Activated CD8-positive, alpha-beta T cell treated with anti-CD3 and anti-CD28 coated beads for 36 hours (primary cell): ENCODE results near the gene HSD17B13. TPM values are rescaled to one million over a fixed set of nuclear protein-coding genes. Genes with fewer than 3 reads are reported as not detected.

Experiments used
- ATAC-seq: fragments of 200-7000 bp; cut with Tn5 transposase; one replicate; pipeline ENCODE4 v1.10.0; 2021; ENCODE audit warnings: mild to moderate bottlenecking, moderate library complexity
- CTCF ChIA-PET: fragments of 350-600 bp; sonication (Branson Sonifier 250); formaldehyde crosslinking; loops from one replicate; lab custom pipeline; 2021; ENCODE audit warnings: antibody characterized with exemption; lab: Charles Lee
- POLR2A ChIA-PET: fragments of 350-600 bp; sonication (Branson Sonifier 250); formaldehyde crosslinking; loops from one replicate; lab custom pipeline; 2021; ENCODE audit warnings: antibody characterized with exemption; lab: Charles Lee
- DNase-seq: peaks from one replicate; pipeline ENCODE4 v3.0.0-alpha.2; 2020
- H3K27ac Mint-ChIP-seq: one replicate; pipeline ENCODE4 v1.8.0; 2021; ENCODE audit warnings: mild to moderate bottlenecking, mixed read lengths
- H3K27me3 Mint-ChIP-seq: one replicate; pipeline ENCODE4 v1.8.0; 2021; ENCODE audit warnings: mixed read lengths
- H3K36me3 Mint-ChIP-seq: one replicate; pipeline ENCODE4 v1.8.0; 2021; ENCODE audit warnings: low read depth, mixed read lengths
- H3K4me1 Mint-ChIP-seq: one replicate; pipeline ENCODE4 v1.8.0; 2021; ENCODE audit warnings: low read depth, mixed read lengths
- H3K4me3 Mint-ChIP-seq: one replicate; pipeline ENCODE4 v1.8.0; 2021; ENCODE audit warnings: mild to moderate bottlenecking, moderate library complexity, mixed read lengths
- H3K9me3 Mint-ChIP-seq: one replicate; pipeline ENCODE4 v1.8.0; 2021; ENCODE audit warnings: mixed read lengths
- CTCF ChIP-seq: fragments of 200-600 bp; IDR thresholded peaks from one replicate; pipeline ENCODE4 v1.8.0; 2022; ENCODE audit warnings: antibody characterized with exemption, mild to moderate bottlenecking
- intact Hi-C: fragments of 100-400 bp; cut with micrococcal nuclease; formaldehyde crosslinking; loops from one replicate; pipeline ENCODE4 v1.10.0; 2022
- total RNA-seq, 2 experiments: library from RNA; stranded (reverse); gene quantifications; one replicate each; pipeline ENCODE4 v1.2.3, GENCODE V29; 2021

HSD17B13 gene
- total RNA-seq, 2 experiments from 2014 or later: 0.16 TPM; not detected in 1

GRCh38 chr4:87283151-87283550, 39.5 kb downstream of the HSD17B13 start:
- intact Hi-C loops: no loop called here
- ATAC-seq: no peak
- peaks cover 4% of the 10 kb centered on the region for H3K27me3 Mint-ChIP-seq
- peaks cover 20% of the 10 kb centered on the region for H3K9me3 Mint-ChIP-seq
- DNase-seq: no peak
- no peaks in the 10 kb centered on the region for H3K4me1 Mint-ChIP-seq
- H3K4me3 Mint-ChIP-seq: no peak overlapping the region
- CTCF ChIA-PET: no interaction called here
- H3K27ac Mint-ChIP-seq: no peak overlapping the region
- POLR2A ChIA-PET: no interaction called here
- peaks cover 5% of the 10 kb centered on the region for H3K36me3 Mint-ChIP-seq
- TF ChIP-seq CTCF: no peak

GRCh38 chr4:87281603-87282002, 41.1 kb downstream of the HSD17B13 start:
- peaks cover 4% of the 10 kb centered on the region for H3K27me3 Mint-ChIP-seq
- H3K36me3 Mint-ChIP-seq: no peaks in the 10 kb centered on the region
- no peak for TF ChIP-seq CTCF
- CTCF ChIA-PET: no interaction called here
- no peak overlapping the region for H3K27ac Mint-ChIP-seq
- ATAC-seq (no peak), DNase-seq (no peak)
- peaks cover 11% of the 10 kb centered on the region for H3K9me3 Mint-ChIP-seq
- H3K4me1 Mint-ChIP-seq: no peaks in the 10 kb centered on the region
- POLR2A ChIA-PET: no interaction called here
- intact Hi-C loops: no loop called here
- H3K4me3 Mint-ChIP-seq: no peak overlapping the region

- ChIA-PET CTCF (no interaction called here), POLR2A (no interaction called here)
- no peak for TF ChIP-seq CTCF
- Mint-ChIP-seq H3K9me3 (peaks cover 4% of the 10 kb centered on the region), H3K36me3 (no peaks in the 10 kb centered on the region), H3K27ac (no peak overlapping the region), H3K4me1 (no peaks in the 10 kb centered on the region), H3K4me3 (no peak overlapping the region), H3K27me3 (peaks cover 4% of the 10 kb centered on the region)
- DNase-seq: no peak
- intact Hi-C loops: no loop called here
- no peak for ATAC-seq
Measured at GRCh38 chr4:87278335-87278794, 44.3 kb downstream of the HSD17B13 start.

- H3K36me3 Mint-ChIP-seq: no peaks in the 10 kb centered on the region
- no peak overlapping the region for H3K27ac Mint-ChIP-seq
- ChIA-PET CTCF (no interaction called here), POLR2A (no interaction called here)
- TF ChIP-seq CTCF: no peak
- no peak overlapping the region for H3K4me3 Mint-ChIP-seq
- intact Hi-C loops: no loop called here
- DNase-seq (no peak), ATAC-seq (no peak)
- H3K27me3 Mint-ChIP-seq: peaks cover 4% of the 10 kb centered on the region
- no peaks in the 10 kb centered on the region for H3K4me1 Mint-ChIP-seq
- no peaks in the 10 kb centered on the region for H3K9me3 Mint-ChIP-seq
Measured at GRCh38 chr4:87275311-87275710, 47.4 kb downstream of the HSD17B13 start.

- DNase-seq (no peak), ATAC-seq (no peak)
- H3K4me1 Mint-ChIP-seq: no peaks in the 10 kb centered on the region
- H3K27me3 Mint-ChIP-seq: peaks cover 4% of the 10 kb centered on the region
- H3K9me3 Mint-ChIP-seq: no peaks in the 10 kb centered on the region
- H3K27ac Mint-ChIP-seq: no peak overlapping the region
- ChIA-PET CTCF (no interaction called here), POLR2A (no interaction called here)
- no peaks in the 10 kb centered on the region for H3K36me3 Mint-ChIP-seq
- H3K4me3 Mint-ChIP-seq: no peak overlapping the region
- TF ChIP-seq CTCF: no peak
- intact Hi-C loops: no loop called here
Measured at GRCh38 chr4:87274803-87275202, 47.9 kb downstream of the HSD17B13 start.
